ENCODE measurements around the gene PYHIN1.
A peak's percentile ranks its signal among the peaks of the same experiment; 100 is the strongest.

The PYHIN1 gene

DNA sequence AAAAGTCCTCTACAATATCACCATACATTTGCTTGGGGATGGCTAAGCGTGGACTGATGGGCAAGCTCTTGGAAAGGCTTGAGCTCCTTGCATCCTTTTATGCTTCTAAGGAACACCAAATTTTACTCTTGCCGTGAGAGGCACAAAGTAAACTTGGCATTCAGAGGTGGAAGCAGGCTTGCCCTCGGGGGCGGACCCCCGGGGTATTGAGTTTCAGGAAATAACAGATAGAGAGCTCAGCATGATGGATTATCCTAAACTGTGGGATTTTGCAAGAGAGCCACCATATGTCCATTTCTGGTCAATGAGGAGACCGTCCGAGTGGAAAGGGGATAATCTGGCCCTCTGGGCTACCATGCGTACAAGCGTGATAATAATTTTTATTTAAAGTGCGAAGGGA lies 92.4 kb downstream of the PYHIN1 start:
- FAIRE-seq = no peak

DNA sequence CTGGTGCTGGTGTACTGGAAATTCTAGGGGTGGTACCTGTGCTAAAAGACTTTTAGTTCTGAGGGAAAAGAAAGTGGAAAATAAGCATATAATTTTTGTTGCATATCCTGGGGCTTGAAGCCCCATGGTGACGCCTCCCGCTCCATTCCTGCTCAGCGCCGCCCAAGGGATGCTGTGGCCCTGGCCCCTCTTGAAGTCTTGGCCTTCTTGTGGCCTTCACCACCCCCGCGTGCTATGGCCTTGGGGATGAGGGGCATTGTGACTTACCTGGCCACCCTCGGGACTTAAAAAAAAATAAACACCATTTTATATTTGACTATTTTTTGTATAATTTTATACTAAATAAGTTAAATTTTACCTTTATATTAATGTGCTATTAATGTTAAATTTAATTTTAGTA lies 93.7 kb downstream of the PYHIN1 start:
- peak; percentile 49 for FAIRE-seq

Measured in G401.6 (cell line).